Smooth muscle cell (in vitro differentiated cells): Measurements from ENCODE around the gene FHIT. TPM values are rescaled to one million over a fixed set of nuclear protein-coding genes. Genes with fewer than 3 reads are reported as not detected.

Experiments used
- DNase-seq: peaks from one replicate; lab custom pipeline; 2025; ENCODE audit not compliant: unreplicated experiment; lab: John Stamatoyannopoulos, UW
- H2AFZ ChIP-seq: fragments of 200-600 bp; sonication (generic); 2 replicates; pipeline ENCODE4 v1.6.0; 2016; ENCODE audit warnings: antibody characterized with exemption, low read depth, mild to moderate bottlenecking
- H3F3A ChIP-seq: fragments of 200-600 bp; sonication (generic); 2 replicates; pipeline ENCODE4 v1.6.0; 2017; ENCODE audit warnings: antibody characterized with exemption, low read depth
- H3K27ac ChIP-seq: fragments of 200-600 bp; sonication (generic); 2 replicates; pipeline ENCODE4 v1.5.1; 2016; ENCODE audit warnings: low read depth, mild to moderate bottlenecking
- H3K27me3 ChIP-seq: fragments of 200-600 bp; sonication (generic); 2 replicates; pipeline ENCODE4 v1.6.1; 2016; ENCODE audit warnings: low read depth, mild to moderate bottlenecking
- H3K36me3 ChIP-seq: fragments of 200-600 bp; sonication (generic); 2 replicates; pipeline ENCODE4 v1.5.1; 2016; ENCODE audit warnings: low read depth
- H3K4me1 ChIP-seq: fragments of 200-600 bp; sonication (generic); 2 replicates; pipeline ENCODE4 v1.5.1; 2016; ENCODE audit warnings: low read depth
- H3K4me2 ChIP-seq: fragments of 200-600 bp; sonication (generic); 2 replicates; pipeline ENCODE4 v1.6.0; 2016; ENCODE audit warnings: mild to moderate bottlenecking
- H3K4me3 ChIP-seq: fragments of 200-600 bp; sonication (generic); 2 replicates; pipeline ENCODE4 v1.5.1; 2016; ENCODE audit warnings: mild to moderate bottlenecking
- H3K79me2 ChIP-seq: fragments of 200-600 bp; sonication (generic); 2 replicates; pipeline ENCODE4 v1.6.0; 2016; ENCODE audit warnings: low read depth, mild to moderate bottlenecking
- H3K9ac ChIP-seq: fragments of 200-600 bp; sonication (generic); 2 replicates; pipeline ENCODE4 v1.6.0; 2016; ENCODE audit warnings: low read depth
- H3K9me3 ChIP-seq: fragments of 200-600 bp; sonication (generic); replicated peaks from 2 replicates; pipeline ENCODE4 v1.5.1; 2016; ENCODE audit warnings: low read depth
- H4K20me1 ChIP-seq: fragments of 200-600 bp; sonication (generic); 2 replicates; pipeline ENCODE4 v1.6.0; 2016; ENCODE audit warnings: low read depth
- WGBS: methylation state at CpG from one replicate; pipeline ENCODE4 v1.1.7; 2016; ENCODE audit warnings: low lambda C conversion rate; 5-methylcytosine and 5-hydroxymethylcytosine counted together
- polyA plus RNA-seq: library from polyadenylated mRNA; unstranded; fragments of >200 nt; fragmentation: Nextera tagmentation; extraction: Ambion mirVana; gene quantifications from 2 replicates; pipeline ENCODE4 v1.2.1, GENCODE V29; 2016
- total RNA-seq: library from RNA; depleted of rRNA; stranded (reverse); fragments of >200 nt; gene quantifications from 2 replicates; pipeline ENCODE4 v1.2.3, GENCODE V29; 2014
- TF ChIP-seq, protein P1 (sequence below): fragments of 200-600 bp; sonication (generic); IDR thresholded peaks from 2 replicates; pipeline ENCODE4 v1.5.1; 2017; ENCODE audit warnings: borderline replicate concordance, mild to moderate bottlenecking, antibody characterized with exemption; ENCODE audit not compliant: insufficient read depth, poor library complexity, severe bottlenecking

The FHIT gene
- total and polyA plus RNA-seq, 2 experiments from 2014 or later = 5.9 to 6.7 TPM

DNA sequence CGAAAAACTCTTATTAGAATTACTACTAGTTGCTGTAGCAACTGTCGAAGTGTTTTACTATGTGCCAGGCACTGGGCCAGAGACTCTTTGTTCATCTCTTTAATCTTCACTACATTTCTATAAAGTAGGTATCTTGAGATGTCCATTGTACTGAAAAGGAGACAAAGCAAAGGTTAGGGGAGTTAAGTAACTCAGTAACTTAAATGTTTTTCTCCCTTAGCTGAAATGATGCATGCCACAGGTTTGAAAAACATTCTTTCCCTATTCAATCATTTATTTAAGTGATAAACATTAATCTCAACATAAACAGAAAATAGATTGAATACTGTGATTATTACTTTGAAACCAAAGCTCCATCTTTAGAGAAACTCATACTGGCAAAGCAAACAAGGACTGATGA is 776.2 kb downstream of the FHIT start:
- DNase-seq = no peak
- WGBS = 71% methylated on average over 2 of the region's 2 CpGs
- H3K9ac ChIP-seq = no peak overlapping the region

DNA sequence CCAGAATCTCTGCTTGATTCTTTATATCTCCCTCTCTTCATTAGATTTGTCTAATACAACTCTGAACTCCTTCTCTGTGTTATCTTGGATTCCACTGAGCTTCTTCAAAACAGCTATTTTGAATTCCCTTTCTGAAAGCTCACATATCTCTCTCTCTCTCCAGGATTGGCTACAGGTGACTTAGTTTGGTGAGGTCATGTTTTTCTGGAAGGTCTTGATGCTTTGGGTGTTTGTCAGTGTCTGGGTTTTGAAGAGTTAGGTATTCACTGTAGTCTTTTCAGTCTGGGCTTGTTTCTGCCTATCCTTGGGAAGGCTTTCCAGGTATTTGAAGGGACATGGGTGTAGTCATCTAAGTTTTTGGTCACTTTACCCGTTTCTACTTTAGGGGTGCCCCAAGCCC is 781.8 kb downstream of the FHIT start:
- no peak overlapping the region for H2AFZ ChIP-seq
- H3K4me1 ChIP-seq = no peaks in the 10 kb centered on the region
- TF ChIP-seq, protein P1, sequence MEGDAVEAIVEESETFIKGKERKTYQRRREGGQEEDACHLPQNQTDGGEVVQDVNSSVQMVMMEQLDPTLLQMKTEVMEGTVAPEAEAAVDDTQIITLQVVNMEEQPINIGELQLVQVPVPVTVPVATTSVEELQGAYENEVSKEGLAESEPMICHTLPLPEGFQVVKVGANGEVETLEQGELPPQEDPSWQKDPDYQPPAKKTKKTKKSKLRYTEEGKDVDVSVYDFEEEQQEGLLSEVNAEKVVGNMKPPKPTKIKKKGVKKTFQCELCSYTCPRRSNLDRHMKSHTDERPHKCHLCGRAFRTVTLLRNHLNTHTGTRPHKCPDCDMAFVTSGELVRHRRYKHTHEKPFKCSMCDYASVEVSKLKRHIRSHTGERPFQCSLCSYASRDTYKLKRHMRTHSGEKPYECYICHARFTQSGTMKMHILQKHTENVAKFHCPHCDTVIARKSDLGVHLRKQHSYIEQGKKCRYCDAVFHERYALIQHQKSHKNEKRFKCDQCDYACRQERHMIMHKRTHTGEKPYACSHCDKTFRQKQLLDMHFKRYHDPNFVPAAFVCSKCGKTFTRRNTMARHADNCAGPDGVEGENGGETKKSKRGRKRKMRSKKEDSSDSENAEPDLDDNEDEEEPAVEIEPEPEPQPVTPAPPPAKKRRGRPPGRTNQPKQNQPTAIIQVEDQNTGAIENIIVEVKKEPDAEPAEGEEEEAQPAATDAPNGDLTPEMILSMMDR = no peak
- no peaks in the 10 kb centered on the region for H3F3A ChIP-seq
- no peak for DNase-seq
- H4K20me1 ChIP-seq = no peaks in the 10 kb centered on the region
- no peak overlapping the region for H3K9ac ChIP-seq
- 86% methylated on average over 1 of the region's 1 CpG for WGBS
- no peaks in the 10 kb centered on the region for H3K9me3 ChIP-seq
- H3K36me3 ChIP-seq = peaks cover 3% of the 10 kb centered on the region
- H3K79me2 ChIP-seq = no peaks in the 10 kb centered on the region
- no peak overlapping the region for H3K4me2 ChIP-seq
- no peak overlapping the region for H3K4me3 ChIP-seq
- H3K27ac ChIP-seq = no peak overlapping the region
- no peaks in the 10 kb centered on the region for H3K27me3 ChIP-seq

More for the DNA sequence above, 776.2 kb downstream of the FHIT start:
- Histone ChIP-seq H3K4me3 (no peak overlapping the region), H3K4me1 (no peaks in the 10 kb centered on the region), H4K20me1 (no peaks in the 10 kb centered on the region), H2AFZ (no peak overlapping the region), H3K27me3 (no peaks in the 10 kb centered on the region), H3F3A (no peaks in the 10 kb centered on the region), H3K4me2 (no peak overlapping the region), H3K36me3 (no peaks in the 10 kb centered on the region), H3K79me2 (no peaks in the 10 kb centered on the region), H3K9me3 (no peaks in the 10 kb centered on the region), H3K27ac (no peak overlapping the region)
- TF ChIP-seq, protein P1 = no peak

DNA sequence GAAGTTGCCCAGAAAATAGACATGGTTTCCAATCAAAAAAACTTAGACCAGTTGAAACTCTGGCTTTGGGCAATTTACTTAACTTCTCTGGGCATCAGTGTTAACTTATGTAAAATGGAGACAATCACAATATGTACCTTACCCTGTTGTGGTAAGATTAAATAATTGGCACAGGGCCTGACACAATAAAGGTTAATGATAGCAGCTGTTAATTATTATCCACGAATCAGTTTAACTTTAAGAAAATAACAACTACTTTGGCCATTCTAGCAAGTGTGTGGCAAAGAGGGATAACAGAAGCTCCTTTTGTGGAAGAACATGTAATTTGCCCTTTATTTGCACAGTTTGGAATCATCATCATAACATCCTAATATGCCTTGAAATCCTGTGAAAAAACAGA is 787.6 kb downstream of the FHIT start:
- peaks cover 3% of the 10 kb centered on the region for H3K36me3 ChIP-seq
- TF ChIP-seq, protein P1 = no peak

DNA sequence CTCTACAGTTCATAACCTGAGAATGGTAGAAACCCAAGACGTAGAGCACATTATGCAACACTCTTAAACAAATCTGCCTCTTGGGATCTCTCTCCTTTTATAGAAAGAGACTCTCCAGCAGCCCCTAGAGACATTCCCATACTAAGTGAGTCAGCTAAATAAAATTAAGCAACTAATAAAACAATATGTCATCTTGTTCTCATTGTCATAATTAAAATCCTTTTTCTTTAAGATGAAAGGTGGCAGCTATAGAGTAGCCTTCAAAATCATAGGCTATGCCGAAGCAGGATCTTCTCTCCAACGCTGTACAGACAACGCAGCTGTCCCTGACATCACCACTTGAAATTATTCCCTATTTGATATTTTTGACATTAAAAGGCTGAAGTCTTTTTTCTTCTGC is 790.0 kb downstream of the FHIT start:
- no peaks in the 10 kb centered on the region for H3F3A ChIP-seq
- H4K20me1 ChIP-seq = no peaks in the 10 kb centered on the region
- H2AFZ ChIP-seq = no peak overlapping the region
- no peak overlapping the region for H3K4me2 ChIP-seq
- no peaks in the 10 kb centered on the region for H3K79me2 ChIP-seq
- no peaks in the 10 kb centered on the region for H3K4me1 ChIP-seq
- no peak overlapping the region for H3K9ac ChIP-seq
- 84% methylated on average over 4 of the region's 4 CpGs for WGBS
- TF ChIP-seq, protein P1 = no peak
- H3K36me3 ChIP-seq = peaks cover under 1% of the 10 kb centered on the region
- no peaks in the 10 kb centered on the region for H3K27me3 ChIP-seq
- no peak overlapping the region for H3K4me3 ChIP-seq
- H3K27ac ChIP-seq = no peak overlapping the region
- no peak for DNase-seq
- H3K9me3 ChIP-seq = no peaks in the 10 kb centered on the region

More for the DNA sequence above, 787.6 kb downstream of the FHIT start:
- Histone ChIP-seq H3K27me3 (no peaks in the 10 kb centered on the region), H3F3A (no peaks in the 10 kb centered on the region), H3K4me1 (no peaks in the 10 kb centered on the region), H2AFZ (no peak overlapping the region), H4K20me1 (no peaks in the 10 kb centered on the region), H3K4me3 (no peak overlapping the region), H3K9me3 (no peaks in the 10 kb centered on the region), H3K4me2 (no peak overlapping the region), H3K9ac (no peak overlapping the region), H3K27ac (no peak overlapping the region), H3K79me2 (no peaks in the 10 kb centered on the region)
- no peak for DNase-seq
- 92% methylated on average over 1 of the region's 1 CpG for WGBS
